Choroid plexus epithelial cell (primary cell): ENCODE data around the gene IQCH.

Source experiments
- DNase-seq: peaks from one replicate; pipeline ENCODE4 v3.0.0-alpha.2; 2010; ENCODE audit warnings: low read depth
- H3K4me3 ChIP-seq: 2 replicates; pipeline ENCODE4 v1.5.1; 2011; ENCODE audit warnings: low read depth, mild to moderate bottlenecking, control low read depth, low read length, moderate library complexity
- TF ChIP-seq, protein P1 (sequence below): conservative IDR thresholded peaks from 2 replicates; pipeline ENCODE4 v1.5.1; 2011; ENCODE audit warnings: low read depth, mild to moderate bottlenecking, control low read depth, inconsistent platforms, low read length, moderate library complexity

The IQCH gene

DNA sequence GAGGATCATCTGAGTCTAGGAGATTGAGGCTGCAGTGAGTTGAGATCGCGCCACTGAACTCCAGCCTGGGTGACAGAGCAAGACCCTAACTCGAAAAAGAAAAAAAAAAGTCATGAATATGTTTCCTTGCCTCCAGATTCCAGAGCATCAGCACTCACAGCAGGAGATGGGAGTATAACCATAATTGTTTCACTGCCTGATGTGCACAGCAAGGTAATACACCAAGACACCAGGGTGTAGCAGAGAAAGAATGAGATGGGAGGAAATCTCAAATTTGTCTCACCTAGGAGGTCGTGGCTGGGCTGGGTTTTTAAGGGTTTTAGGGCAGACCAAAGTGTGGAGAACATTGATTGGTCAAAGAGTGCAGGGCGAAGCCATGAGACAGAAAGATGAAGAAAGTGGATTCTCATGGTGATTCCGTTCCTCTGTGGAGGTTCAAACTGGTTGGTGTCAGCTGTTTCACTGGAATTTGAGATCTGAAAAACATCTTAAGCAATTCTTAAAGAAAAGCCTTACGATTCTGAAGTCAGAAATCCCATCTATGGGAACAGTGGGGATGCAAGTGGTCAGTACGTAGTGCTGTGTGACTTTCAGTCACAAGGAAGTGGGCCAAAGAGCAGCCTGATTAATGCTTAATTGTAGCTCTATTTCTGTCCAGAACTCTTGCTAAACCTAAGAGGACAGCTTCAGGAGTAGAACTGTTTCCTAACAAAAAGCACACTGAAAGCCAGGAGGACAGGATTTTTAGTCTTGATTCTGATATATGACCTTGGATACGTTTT is 258.5 kb downstream of the IQCH start:
- no peak overlapping the region for H3K4me3 ChIP-seq
- TF ChIP-seq, protein P1, sequence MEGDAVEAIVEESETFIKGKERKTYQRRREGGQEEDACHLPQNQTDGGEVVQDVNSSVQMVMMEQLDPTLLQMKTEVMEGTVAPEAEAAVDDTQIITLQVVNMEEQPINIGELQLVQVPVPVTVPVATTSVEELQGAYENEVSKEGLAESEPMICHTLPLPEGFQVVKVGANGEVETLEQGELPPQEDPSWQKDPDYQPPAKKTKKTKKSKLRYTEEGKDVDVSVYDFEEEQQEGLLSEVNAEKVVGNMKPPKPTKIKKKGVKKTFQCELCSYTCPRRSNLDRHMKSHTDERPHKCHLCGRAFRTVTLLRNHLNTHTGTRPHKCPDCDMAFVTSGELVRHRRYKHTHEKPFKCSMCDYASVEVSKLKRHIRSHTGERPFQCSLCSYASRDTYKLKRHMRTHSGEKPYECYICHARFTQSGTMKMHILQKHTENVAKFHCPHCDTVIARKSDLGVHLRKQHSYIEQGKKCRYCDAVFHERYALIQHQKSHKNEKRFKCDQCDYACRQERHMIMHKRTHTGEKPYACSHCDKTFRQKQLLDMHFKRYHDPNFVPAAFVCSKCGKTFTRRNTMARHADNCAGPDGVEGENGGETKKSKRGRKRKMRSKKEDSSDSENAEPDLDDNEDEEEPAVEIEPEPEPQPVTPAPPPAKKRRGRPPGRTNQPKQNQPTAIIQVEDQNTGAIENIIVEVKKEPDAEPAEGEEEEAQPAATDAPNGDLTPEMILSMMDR, result no peak
- DNase-seq, result no peak

DNA sequence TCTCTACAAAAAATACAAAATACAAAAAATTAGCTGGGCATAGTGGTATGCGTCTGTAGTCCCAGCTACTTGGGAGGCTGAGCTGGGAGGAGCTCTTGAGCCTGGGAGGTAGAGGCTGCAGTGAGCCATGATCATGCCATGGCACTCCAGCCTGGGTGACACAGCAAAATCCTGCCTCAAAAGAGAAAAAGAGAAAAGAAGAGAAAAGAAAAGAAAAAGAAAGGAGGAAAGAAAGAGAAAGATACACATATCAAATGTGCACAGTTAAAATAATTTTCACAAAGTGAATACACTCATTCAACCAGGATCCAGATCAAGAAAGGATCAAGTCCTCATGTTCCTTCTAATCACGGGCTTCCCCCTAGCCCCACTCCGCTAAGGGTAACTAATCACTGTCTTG is 260.5 kb downstream of the IQCH start:
- TF ChIP-seq, protein P1, result no peak
- DNase-seq, result no peak
- H3K4me3 ChIP-seq, result no peak overlapping the region

DNA sequence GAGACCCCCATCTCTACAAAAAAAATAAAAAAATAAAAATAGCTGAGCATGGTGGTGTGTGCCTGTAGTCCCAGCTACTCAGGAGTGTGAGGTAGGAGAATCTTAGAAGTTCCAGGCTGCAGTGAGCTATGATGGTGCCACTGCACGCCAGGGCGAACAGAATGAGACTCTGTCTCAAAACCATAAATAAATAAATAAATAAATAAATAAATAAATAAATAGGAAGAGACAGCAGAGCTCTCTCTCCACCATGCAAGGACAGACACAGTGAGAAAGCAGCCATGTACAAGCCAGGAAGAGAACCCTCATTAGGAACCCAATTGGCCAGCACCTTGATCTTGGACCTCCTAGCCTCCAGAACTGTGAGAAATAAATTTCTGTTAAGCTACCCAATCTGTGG is 261.0 kb downstream of the IQCH start:
- TF ChIP-seq, protein P1, result no peak
- DNase-seq, result no peak
- no peak overlapping the region for H3K4me3 ChIP-seq

- peak overlapping the region; percentile 88 for H3K4me3 ChIP-seq
- TF ChIP-seq, protein P1, result no peak
- DNase-seq, result peak; percentile 36
Measured at GRCh38 chr15:67520321-67521028, 265.9 kb downstream of the IQCH start.

GRCh38 chr15:67521029-67521782 is 266.6 kb downstream of the IQCH start, which contains the start of gene C15orf61:
Gene C15orf61 (plus strand): TSS chr15:67521131. CDS start chr15:67521249, 118 bp downstream.
- H3K4me3 ChIP-seq, result peak within 1 kb of the TSS; percentile 88
- TF ChIP-seq, protein P1, result peak; percentile 8
- peak; percentile 72 for DNase-seq

DNA sequence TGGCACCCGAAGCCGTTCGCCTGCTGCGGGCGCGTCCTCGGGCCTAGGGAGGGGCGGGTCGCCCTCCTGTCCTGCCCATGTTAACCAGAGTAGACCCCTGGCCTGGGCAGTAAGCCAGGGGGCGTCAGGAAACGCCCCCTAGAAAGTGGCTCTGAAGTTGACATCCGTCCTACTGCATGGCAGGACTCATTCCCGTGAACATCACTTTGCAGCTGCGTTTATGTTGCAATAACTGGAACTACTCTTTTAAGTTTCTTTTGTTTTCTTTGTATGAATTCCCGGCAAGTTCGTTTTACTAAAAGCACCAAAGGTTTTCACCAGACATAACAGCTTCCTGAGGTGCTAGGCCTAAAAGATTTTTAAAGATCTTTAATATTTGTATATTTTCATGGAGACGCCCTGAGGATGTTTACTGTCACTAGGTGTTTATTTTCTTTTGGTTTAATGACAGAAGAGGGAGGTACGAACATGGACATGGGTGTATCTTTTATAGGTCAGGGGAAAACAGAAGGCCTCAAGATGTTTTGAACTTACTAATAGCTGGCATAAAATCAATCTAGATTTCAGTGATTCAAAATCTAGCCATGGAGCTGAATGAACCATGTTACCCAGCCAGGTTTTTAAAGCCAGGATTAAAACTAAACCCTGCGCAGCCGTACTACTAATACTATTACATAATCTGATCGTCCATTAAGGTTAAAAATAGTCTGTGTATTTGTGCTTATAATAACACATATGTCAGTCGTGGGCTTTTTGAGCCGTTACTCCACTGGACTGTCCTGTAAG is 267.4 kb downstream of the IQCH start:
- DNase-seq, result peak; percentile 43
- H3K4me3 ChIP-seq, result peak overlapping the region; percentile 88
- TF ChIP-seq, protein P1, result no peak
